DMS79 treated with DMSO at 0.1 percent for 48 hours (cell line): ENCODE results near the gene ZNF526.

ENCODE experiments used
- DNase-seq: peaks from one replicate; lab custom pipeline; 2025; lab: John Stamatoyannopoulos, UW

ZNF526 gene

GRCh38 chr19:42196011-42197001 lies 23.8 kb upstream of the ZNF526 start:
- no peak for DNase-seq

- DNase-seq, result no peak
Observed at GRCh38 chr19:42197375-42197817, 22.7 kb upstream of the ZNF526 start.

- DNase-seq, result peak; percentile 47
Observed at GRCh38 chr19:42198676-42199439, 21.3 kb upstream of the ZNF526 start.

- peak; percentile 74 for DNase-seq
Observed at GRCh38 chr19:42199440-42200115, 20.5 kb upstream of the ZNF526 start.

GRCh38 chr19:42200116-42200715 lies 19.9 kb upstream of the ZNF526 start:
- no peak for DNase-seq

- DNase-seq, result no peak
Observed at GRCh38 chr19:42201489-42202289, 18.4 kb upstream of the ZNF526 start.

- no peak for DNase-seq
Observed at GRCh38 chr19:42202290-42202880, 17.7 kb upstream of the ZNF526 start.

GRCh38 chr19:42203700-42204099 lies 16.4 kb upstream of the ZNF526 start:
- DNase-seq, result no peak

GRCh38 chr19:42204664-42205063 lies 15.4 kb upstream of the ZNF526 start:
- DNase-seq, result no peak

GRCh38 chr19:42206871-42207755 lies 13.0 kb upstream of the ZNF526 start:
- no peak for DNase-seq

- DNase-seq, result no peak
Observed at GRCh38 chr19:42207767-42208271, 12.3 kb upstream of the ZNF526 start.

GRCh38 chr19:42208612-42209011 lies 11.5 kb upstream of the ZNF526 start:
- DNase-seq, result no peak

GRCh38 chr19:42212886-42213285 lies 7.2 kb upstream of the ZNF526 start:
- DNase-seq, result no peak

GRCh38 chr19:42214810-42215485 lies 5.2 kb upstream of the ZNF526 start:
- DNase-seq, result no peak

GRCh38 chr19:42216653-42217519 lies 3.2 kb upstream of the ZNF526 start:
- DNase-seq, result peak; percentile 51

- DNase-seq, result peak; percentile 95
Observed at GRCh38 chr19:42217520-42218437, 2.3 kb upstream of the ZNF526 start, which contains the start of gene DEDD2. Gene DEDD2 (minus strand): TSS chr19:42217677. CDS start chr19:42217007, 670 bp downstream.

GRCh38 chr19:42220751-42221097 lies 612 bp downstream of the ZNF526 start:
- no peak for DNase-seq
